Keratinocyte (primary cell): ENCODE data around the gene RESP18. TPM values are rescaled to one million over a fixed set of nuclear protein-coding genes. Genes with fewer than 3 reads are reported as not detected.

Source experiments
- DNase-seq: peaks from one replicate; pipeline ENCODE4 v3.0.0-alpha.2; 2011; ENCODE audit warnings: low read depth, missing footprints, low spot score
- FAIRE-seq: peaks from 2 replicates; lab custom pipeline; 2011; peaks lifted over from hg19 to GRCh38; lab: Jason Lieb, UNC
- H2AFZ ChIP-seq: 2 replicates; pipeline ENCODE4 v1.6.0; 2012; ENCODE audit warnings: low read length, control low read depth, inconsistent platforms; ENCODE audit not compliant: control insufficient read depth
- H3K27ac ChIP-seq: 2 replicates; pipeline ENCODE4 v1.5.1; 2011; ENCODE audit warnings: low read length; ENCODE audit not compliant: control insufficient read depth, insufficient read depth
- H3K27me3 ChIP-seq: 3 replicates; pipeline ENCODE4 v1.6.0; 2011; ENCODE audit warnings: low read length; ENCODE audit not compliant: control insufficient read depth, insufficient read depth; ENCODE audit errors: extremely low read depth
- H3K36me3 ChIP-seq, 2 experiments: 2 replicates in 1 of 2; 3 replicates in 1 of 2; pipeline ENCODE4 v1.5.1; 2011; ENCODE audit warnings: low read length in 2 of 2, mild to moderate bottlenecking in 1 of 2; ENCODE audit not compliant: control insufficient read depth in 2 of 2, insufficient read depth in 2 of 2; ENCODE audit errors: extremely low read depth in 1 of 2
- H3K4me1 ChIP-seq: 3 replicates; pipeline ENCODE4 v1.5.1; 2011; ENCODE audit warnings: low read length; ENCODE audit not compliant: control insufficient read depth, insufficient read depth; ENCODE audit errors: extremely low read depth
- H3K4me2 ChIP-seq: 3 replicates; pipeline ENCODE4 v1.6.0; 2011; ENCODE audit warnings: low read depth, low read length; ENCODE audit not compliant: control insufficient read depth, insufficient read depth; ENCODE audit errors: extremely low read depth
- H3K4me3 ChIP-seq, 3 experiments: fragments of 200-600 bp in 1 of 3; sonication (generic) in 1 of 3; 2 replicates in 2 of 3; 3 replicates in 1 of 3; pipeline ENCODE4 v1.5.1; 2011 to 2016; ENCODE audit warnings: low read length in 3 of 3, mild to moderate bottlenecking in 3 of 3, control low read depth in 2 of 3, inconsistent platforms in 1 of 3, low read depth in 1 of 3, mixed read lengths in 1 of 3, mixed run types in 1 of 3, moderate library complexity in 1 of 3; ENCODE audit not compliant: control insufficient read depth in 2 of 3, insufficient read depth in 2 of 3; ENCODE audit errors: extremely low read depth in 1 of 3
- H3K79me2 ChIP-seq: 2 replicates; pipeline ENCODE4 v1.6.0; 2012; ENCODE audit warnings: low read length; ENCODE audit not compliant: control insufficient read depth, insufficient read depth
- H3K9ac ChIP-seq: 3 replicates; pipeline ENCODE4 v1.6.0; 2011; ENCODE audit warnings: low read length; ENCODE audit not compliant: control insufficient read depth, insufficient read depth; ENCODE audit errors: extremely low read depth
- H3K9me1 ChIP-seq: 3 replicates; pipeline ENCODE4 v1.6.0; 2011; ENCODE audit warnings: low read length; ENCODE audit not compliant: control insufficient read depth, insufficient read depth; ENCODE audit errors: extremely low read depth
- H3K9me3 ChIP-seq: 2 replicates; pipeline ENCODE4 v1.5.1; 2012; ENCODE audit warnings: low read depth, low read length; ENCODE audit not compliant: control insufficient read depth
- H4K20me1 ChIP-seq: 3 replicates; pipeline ENCODE4 v1.6.0; 2011; ENCODE audit warnings: low read length; ENCODE audit not compliant: control insufficient read depth, insufficient read depth; ENCODE audit errors: extremely low read depth
- EZH2 ChIP-seq: IDR thresholded peaks from one replicate; pipeline ENCODE4 v1.6.1; 2012; ENCODE audit warnings: inconsistent platforms, mild to moderate bottlenecking, low read length, moderate library complexity
- dilution Hi-C: fragments of 300-500 bp; cut with MboI; formaldehyde crosslinking; loops from one replicate; pipeline ENCODE4 v1.7.0; 2020; ENCODE audit warnings: low sequenced_read_pairs; ENCODE audit not compliant: extremely low pct_ligation_motif_present
- polyA plus RNA-seq, 5 experiments: library from polyadenylated mRNA; depleted of rRNA in 3 of 5; stranded (reverse) in 3 of 5; stranded (forward) in 1 of 5; unstranded in 1 of 5; fragments of >200 nt; gene quantifications; 1 replicate in 1 of 5; 2 replicates in 3 of 5; 3 replicates in 1 of 5; pipeline versions ENCODE4 v1.2.1 to v1.2.3, GENCODE V29; 2011 to 2012; ENCODE audit warnings: missing spikeins in 2 of 5, low read depth in 1 of 5, low replicate concordance in 1 of 5
- TF ChIP-seq, protein P1 (sequence below), 3 experiments: IDR thresholded peaks in 1 of 3; conservative IDR thresholded peaks in 1 of 3; optimal IDR thresholded peaks in 1 of 3; 2 replicates in 2 of 3; 3 replicates in 1 of 3; pipeline versions ENCODE3 to v1.5.1; 2011; ENCODE audit warnings: low read length in 3 of 3, mild to moderate bottlenecking in 3 of 3, moderate library complexity in 2 of 3, control low read depth in 1 of 3, inconsistent platforms in 1 of 3; ENCODE audit not compliant: insufficient read depth in 2 of 3; ENCODE audit errors: extremely low read depth in 1 of 3

The RESP18 gene
- polyA plus RNA-seq, 1 donor (not counting 4 experiments of a cell fraction or from before 2014, with no cell fraction given) = not detected

DNA sequence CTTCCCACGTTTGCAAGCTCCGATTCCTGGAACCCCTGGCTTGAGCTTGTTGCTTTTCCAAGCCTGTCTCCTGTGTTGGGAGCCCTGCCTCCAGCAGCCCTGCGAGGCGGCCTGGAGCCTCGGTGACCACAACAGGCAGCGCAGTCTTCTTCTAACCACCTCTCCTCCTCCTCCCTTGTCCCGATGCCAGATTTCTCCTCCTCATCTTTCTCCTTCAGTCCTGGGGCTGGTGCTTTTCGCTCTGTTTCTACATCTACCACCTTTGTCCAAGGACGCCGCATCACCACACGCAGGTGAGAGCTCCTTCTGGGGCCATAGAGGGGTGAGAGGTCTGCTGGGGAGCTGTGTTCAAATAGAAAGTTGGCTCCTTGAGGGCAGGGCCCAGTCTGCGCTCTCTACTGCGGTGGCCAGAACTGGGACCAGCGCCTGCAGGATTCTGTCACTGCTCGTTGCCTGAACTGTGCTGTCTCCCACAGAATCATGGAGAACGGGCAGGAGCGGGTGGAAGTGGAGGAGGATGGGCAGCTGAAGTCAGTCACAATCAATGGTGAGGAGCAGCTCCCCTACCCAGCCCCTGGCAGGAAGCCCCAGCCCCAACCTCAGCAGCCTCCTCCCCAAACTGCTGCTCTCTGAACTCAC is 49.5 kb downstream of the RESP18 start:
- no peaks in the 10 kb centered on the region for H3K27me3 ChIP-seq
- no peak overlapping the region for H3K4me3 ChIP-seq
- no peak for DNase-seq
- H2AFZ ChIP-seq = no peak overlapping the region
- peaks cover 7% of the 10 kb centered on the region for H3K79me2 ChIP-seq
- no peaks in the 10 kb centered on the region for H3K9me1 ChIP-seq
- H3K9me3 ChIP-seq = no peaks in the 10 kb centered on the region
- no peak for FAIRE-seq
- no peak overlapping the region for H3K27ac ChIP-seq
- no peak overlapping the region for H3K4me2 ChIP-seq
- dilution Hi-C loops = no loop called here
- peaks cover 43% of the 10 kb centered on the region for H3K4me1 ChIP-seq
- no peak for TF ChIP-seq EZH2
- TF ChIP-seq, protein P1, sequence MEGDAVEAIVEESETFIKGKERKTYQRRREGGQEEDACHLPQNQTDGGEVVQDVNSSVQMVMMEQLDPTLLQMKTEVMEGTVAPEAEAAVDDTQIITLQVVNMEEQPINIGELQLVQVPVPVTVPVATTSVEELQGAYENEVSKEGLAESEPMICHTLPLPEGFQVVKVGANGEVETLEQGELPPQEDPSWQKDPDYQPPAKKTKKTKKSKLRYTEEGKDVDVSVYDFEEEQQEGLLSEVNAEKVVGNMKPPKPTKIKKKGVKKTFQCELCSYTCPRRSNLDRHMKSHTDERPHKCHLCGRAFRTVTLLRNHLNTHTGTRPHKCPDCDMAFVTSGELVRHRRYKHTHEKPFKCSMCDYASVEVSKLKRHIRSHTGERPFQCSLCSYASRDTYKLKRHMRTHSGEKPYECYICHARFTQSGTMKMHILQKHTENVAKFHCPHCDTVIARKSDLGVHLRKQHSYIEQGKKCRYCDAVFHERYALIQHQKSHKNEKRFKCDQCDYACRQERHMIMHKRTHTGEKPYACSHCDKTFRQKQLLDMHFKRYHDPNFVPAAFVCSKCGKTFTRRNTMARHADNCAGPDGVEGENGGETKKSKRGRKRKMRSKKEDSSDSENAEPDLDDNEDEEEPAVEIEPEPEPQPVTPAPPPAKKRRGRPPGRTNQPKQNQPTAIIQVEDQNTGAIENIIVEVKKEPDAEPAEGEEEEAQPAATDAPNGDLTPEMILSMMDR (optimal IDR thresholded peaks at IDR 0.05 in 1 of 3, IDR thresholded peaks at IDR 0.05 in 1 of 3, conservative IDR thresholded peaks at IDR 0.05 in 1 of 3; ENCODE audit: extremely low read depth in 1 of 3, insufficient read depth in 2 of 3, low read length in 3 of 3) = no peak
- no peak overlapping the region for H3K9ac ChIP-seq
- peaks cover 23 to 27% of the 10 kb centered on the region in 2 experiments for H3K36me3 ChIP-seq
- H4K20me1 ChIP-seq = no peaks in the 10 kb centered on the region

DNA sequence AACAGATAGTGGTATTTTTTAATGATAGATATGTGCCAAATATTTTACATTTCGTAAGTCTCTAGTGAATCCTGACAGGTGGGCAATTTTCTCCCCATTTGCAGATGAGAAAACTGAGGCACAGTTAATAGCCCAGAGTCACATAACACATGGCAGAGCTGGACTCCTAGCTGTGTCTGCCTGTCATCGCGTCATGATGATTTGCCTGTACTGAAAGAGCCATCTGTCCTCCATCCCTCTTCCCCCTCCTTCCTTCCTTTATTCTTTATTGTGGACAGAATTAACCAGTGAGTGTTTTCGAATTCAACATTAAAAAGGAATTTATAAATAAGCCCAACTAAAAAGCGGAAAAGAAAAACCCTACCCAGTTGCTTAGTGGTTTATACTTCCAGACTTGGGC is 50.2 kb downstream of the RESP18 start:
- TF ChIP-seq, protein P1 (optimal IDR thresholded peaks at IDR 0.05 in 1 of 3, IDR thresholded peaks at IDR 0.05 in 1 of 3, conservative IDR thresholded peaks at IDR 0.05 in 1 of 3; ENCODE audit: extremely low read depth in 1 of 3, insufficient read depth in 2 of 3, low read length in 3 of 3) = no peak
- no peak for TF ChIP-seq EZH2
- dilution Hi-C loops = no loop called here
- no peaks in the 10 kb centered on the region for H4K20me1 ChIP-seq
- H3K36me3 ChIP-seq = peaks cover 23 to 27% of the 10 kb centered on the region in 2 experiments
- H3K27me3 ChIP-seq = no peaks in the 10 kb centered on the region
- H3K4me2 ChIP-seq = no peak overlapping the region
- H3K79me2 ChIP-seq = peaks cover 7% of the 10 kb centered on the region
- DNase-seq (no peak), FAIRE-seq (no peak)
- H3K9me3 ChIP-seq = no peaks in the 10 kb centered on the region
- H3K9me1 ChIP-seq = no peaks in the 10 kb centered on the region
- H2AFZ ChIP-seq = no peak overlapping the region
- H3K4me1 ChIP-seq = peaks cover 50% of the 10 kb centered on the region
- no peak overlapping the region for H3K9ac ChIP-seq
- H3K27ac ChIP-seq = no peak overlapping the region
- H3K4me3 ChIP-seq = no peak overlapping the region
